ENCODE measurements around the gene MINDY2. TPM values are rescaled to one million over a fixed set of nuclear protein-coding genes. Genes with fewer than 3 reads are reported as not detected.
"Not testable (repeated sequence)": the region's sequence is repeated elsewhere in the genome, so short reads cannot be mapped to it uniquely, and the experiment has no call there.

MINDY2 gene
- total RNA-seq, 1 experiment from 2014 or later = 10.3 TPM

- DNase-seq (ENCODE audit: low read depth in 1 of 2, low spot score in 2 of 2) = no peak
- H3K36me3 ChIP-seq = no peaks in the 10 kb centered on the region
- H3K27ac ChIP-seq = no peak overlapping the region
- H3K9me3 ChIP-seq (replicated peaks) = no peaks in the 10 kb centered on the region
- no peak overlapping the region for H3K4me3 ChIP-seq
- no peaks in the 10 kb centered on the region for H3K27me3 ChIP-seq (replicated peaks)
- no peaks in the 10 kb centered on the region for H3K4me1 ChIP-seq (replicated peaks)
Observed at GRCh38 chr15:58865425-58865880, 94.4 kb downstream of the MINDY2 start.

- H3K36me3 ChIP-seq = no peaks in the 10 kb centered on the region
- no peak overlapping the region for H3K27ac ChIP-seq
- H3K9me3 ChIP-seq (replicated peaks) = no peaks in the 10 kb centered on the region
- no peak overlapping the region for H3K4me3 ChIP-seq
- DNase-seq (ENCODE audit: low read depth in 1 of 2, low spot score in 2 of 2) = no peak
- H3K4me1 ChIP-seq (replicated peaks) = no peaks in the 10 kb centered on the region
- no peaks in the 10 kb centered on the region for H3K27me3 ChIP-seq (replicated peaks)
Observed at GRCh38 chr15:58867926-58868325, 96.8 kb downstream of the MINDY2 start.

- no peak overlapping the region for H3K27ac ChIP-seq
- no peak overlapping the region for H3K4me3 ChIP-seq
- H3K4me1 ChIP-seq (replicated peaks) = no peaks in the 10 kb centered on the region
- DNase-seq (ENCODE audit: low read depth in 1 of 2, low spot score in 2 of 2) = no peak
- H3K36me3 ChIP-seq = no peaks in the 10 kb centered on the region
- H3K9me3 ChIP-seq (replicated peaks) = no peaks in the 10 kb centered on the region
- H3K27me3 ChIP-seq (replicated peaks) = no peaks in the 10 kb centered on the region
Observed at GRCh38 chr15:58870451-58870850, 99.3 kb downstream of the MINDY2 start.

- no peak for DNase-seq (ENCODE audit: low read depth in 1 of 2, low spot score in 2 of 2)
- H3K36me3 ChIP-seq = peaks cover 22% of the 10 kb centered on the region
- no peaks in the 10 kb centered on the region for H3K4me1 ChIP-seq (replicated peaks)
- H3K27ac ChIP-seq = no peak overlapping the region
- no peak overlapping the region for H3K4me3 ChIP-seq
- no peaks in the 10 kb centered on the region for H3K9me3 ChIP-seq (replicated peaks)
- no peaks in the 10 kb centered on the region for H3K27me3 ChIP-seq (replicated peaks)
Observed at GRCh38 chr15:58873267-58873666, 102.2 kb downstream of the MINDY2 start.

- Histone ChIP-seq H3K4me1 (replicated peaks) (no peaks in the 10 kb centered on the region), H3K27me3 (replicated peaks) (no peaks in the 10 kb centered on the region), H3K27ac (no peak overlapping the region), H3K4me3 (no peak overlapping the region), H3K9me3 (replicated peaks) (no peaks in the 10 kb centered on the region), H3K36me3 (peaks cover 43% of the 10 kb centered on the region)
- DNase-seq (ENCODE audit: low read depth in 1 of 2, low spot score in 2 of 2) = no peak
Observed at GRCh38 chr15:58875343-58875742, 104.2 kb downstream of the MINDY2 start.

GRCh38 chr15:58876306-58877106 is 105.4 kb downstream of the MINDY2 start:
- Histone ChIP-seq H3K36me3 (peaks cover 54% of the 10 kb centered on the region), H3K4me3 (no peak overlapping the region), H3K27me3 (replicated peaks) (no peaks in the 10 kb centered on the region), H3K4me1 (replicated peaks) (no peaks in the 10 kb centered on the region), H3K27ac (no peak overlapping the region), H3K9me3 (replicated peaks) (no peaks in the 10 kb centered on the region)
- no peak for DNase-seq (ENCODE audit: low read depth in 1 of 2, low spot score in 2 of 2)

- Histone ChIP-seq H3K9me3 (replicated peaks) (no peaks in the 10 kb centered on the region), H3K27ac (no peak overlapping the region), H3K36me3 (peaks cover 72% of the 10 kb centered on the region), H3K4me3 (no peak overlapping the region), H3K4me1 (replicated peaks) (no peaks in the 10 kb centered on the region), H3K27me3 (replicated peaks) (no peaks in the 10 kb centered on the region)
- no peak for DNase-seq (ENCODE audit: low read depth in 1 of 2, low spot score in 2 of 2)
Observed at GRCh38 chr15:58877999-58878825, 107.1 kb downstream of the MINDY2 start.

- DNase-seq (ENCODE audit: low read depth in 1 of 2, low spot score in 2 of 2) = no peak
- Histone ChIP-seq H3K9me3 (replicated peaks) (no peaks in the 10 kb centered on the region), H3K4me1 (replicated peaks) (no peaks in the 10 kb centered on the region), H3K27ac (no peak overlapping the region), H3K4me3 (no peak overlapping the region), H3K27me3 (replicated peaks) (no peaks in the 10 kb centered on the region), H3K36me3 (peaks cover 93% of the 10 kb centered on the region)
Observed at GRCh38 chr15:58880320-58880719, 109.2 kb downstream of the MINDY2 start.

GRCh38 chr15:58882243-58882642 is 111.1 kb downstream of the MINDY2 start:
- H3K4me1 ChIP-seq (replicated peaks) = no peaks in the 10 kb centered on the region
- no peaks in the 10 kb centered on the region for H3K27me3 ChIP-seq (replicated peaks)
- no peak overlapping the region for H3K27ac ChIP-seq
- no peaks in the 10 kb centered on the region for H3K9me3 ChIP-seq (replicated peaks)
- DNase-seq (ENCODE audit: low read depth in 1 of 2, low spot score in 2 of 2) = no peak
- no peak overlapping the region for H3K4me3 ChIP-seq
- peaks cover 100% of the 10 kb centered on the region for H3K36me3 ChIP-seq

GRCh38 chr15:58883926-58884325 is 112.8 kb downstream of the MINDY2 start:
- not testable (repeated sequence) for DNase-seq (ENCODE audit: low read depth in 1 of 2, low spot score in 2 of 2); H3K9me3 ChIP-seq (replicated peaks); H3K27me3 ChIP-seq (replicated peaks); H3K27ac ChIP-seq; H3K4me1 ChIP-seq (replicated peaks); H3K4me3 ChIP-seq
- peaks cover 100% of the 10 kb centered on the region for H3K36me3 ChIP-seq

GRCh38 chr15:58886921-58887320 is 115.8 kb downstream of the MINDY2 start:
- Histone ChIP-seq H3K4me3 (no peak overlapping the region), H3K27ac (no peak overlapping the region), H3K4me1 (replicated peaks) (no peaks in the 10 kb centered on the region), H3K27me3 (replicated peaks) (no peaks in the 10 kb centered on the region), H3K9me3 (replicated peaks) (no peaks in the 10 kb centered on the region), H3K36me3 (peaks cover 99% of the 10 kb centered on the region)
- DNase-seq (ENCODE audit: low read depth in 1 of 2, low spot score in 2 of 2) = no peak

GRCh38 chr15:58889363-58889762 is 118.3 kb downstream of the MINDY2 start:
- H3K36me3 ChIP-seq = peaks cover 99% of the 10 kb centered on the region
- H3K4me3 ChIP-seq = no peak overlapping the region
- H3K9me3 ChIP-seq (replicated peaks) = no peaks in the 10 kb centered on the region
- no peaks in the 10 kb centered on the region for H3K4me1 ChIP-seq (replicated peaks)
- no peak overlapping the region for H3K27ac ChIP-seq
- DNase-seq (ENCODE audit: low read depth in 1 of 2, low spot score in 2 of 2) = no peak
- no peaks in the 10 kb centered on the region for H3K27me3 ChIP-seq (replicated peaks)

- H3K27ac ChIP-seq = no peak overlapping the region
- DNase-seq (ENCODE audit: low read depth in 1 of 2, low spot score in 2 of 2) = no peak
- no peaks in the 10 kb centered on the region for H3K4me1 ChIP-seq (replicated peaks)
- H3K36me3 ChIP-seq = peaks cover 78% of the 10 kb centered on the region
- H3K27me3 ChIP-seq (replicated peaks) = no peaks in the 10 kb centered on the region
- no peak overlapping the region for H3K4me3 ChIP-seq
- H3K9me3 ChIP-seq (replicated peaks) = no peaks in the 10 kb centered on the region
Observed at GRCh38 chr15:58898150-58898680, 127.1 kb downstream of the MINDY2 start.

- H3K36me3 ChIP-seq = peaks cover 65% of the 10 kb centered on the region
- DNase-seq (ENCODE audit: low read depth in 1 of 2, low spot score in 2 of 2) = no peak
Observed at GRCh38 chr15:58900631-58901030, 129.5 kb downstream of the MINDY2 start.

More at GRCh38 chr15:58900631-58901030, 129.5 kb downstream of the MINDY2 start:
- H3K4me3 ChIP-seq = no peak overlapping the region
- H3K4me1 ChIP-seq (replicated peaks) = no peaks in the 10 kb centered on the region
- no peak overlapping the region for H3K27ac ChIP-seq
- H3K27me3 ChIP-seq (replicated peaks) = no peaks in the 10 kb centered on the region
- no peaks in the 10 kb centered on the region for H3K9me3 ChIP-seq (replicated peaks)

Measured in SJSA1 (cell line).